ENCODE results near the gene TRIP13. TPM values are rescaled to one million over a fixed set of nuclear protein-coding genes. Genes with fewer than 3 reads are reported as not detected.
"Not testable (repeated sequence)": the region's sequence is repeated elsewhere in the genome, so short reads cannot be mapped to it uniquely, and the experiment has no call there.

TRIP13 gene
- total RNA-seq, 1 donor from 2014 or later, result 0.32 TPM

GRCh38 chr5:912280-913091 lies 19.8 kb downstream of the TRIP13 start:
- DNase-seq (no peak), ATAC-seq (no peak)
- intact Hi-C loops (cut with micrococcal nuclease), result no loop called here

GRCh38 chr5:914174-914573 lies 21.5 kb downstream of the TRIP13 start:
- no peak for ATAC-seq
- no peak for DNase-seq
- intact Hi-C loops (cut with micrococcal nuclease), result no loop called here

DNA sequence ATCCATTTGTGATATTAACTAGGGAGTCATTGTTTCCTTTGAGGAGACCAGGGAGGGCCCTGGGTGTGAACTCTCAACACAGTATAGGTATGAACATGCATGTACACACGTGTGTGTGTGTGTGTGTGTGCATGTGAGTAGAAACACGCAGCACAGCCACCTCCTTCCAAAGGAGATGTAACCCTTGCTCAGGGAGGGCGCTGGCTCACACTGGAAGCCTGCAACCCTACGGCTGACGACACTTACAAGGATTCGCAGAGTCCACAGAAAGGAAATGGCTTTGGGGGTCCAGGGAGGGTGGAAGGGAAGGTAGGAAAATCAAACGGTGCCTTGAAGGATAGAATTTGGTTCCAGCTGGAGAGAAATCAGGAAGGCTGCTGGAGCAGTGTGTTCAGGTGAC lies 21.9 kb downstream of the TRIP13 start:
- ATAC-seq (no peak), DNase-seq (no peak)
- intact Hi-C loops (cut with micrococcal nuclease), result no loop called here

DNA sequence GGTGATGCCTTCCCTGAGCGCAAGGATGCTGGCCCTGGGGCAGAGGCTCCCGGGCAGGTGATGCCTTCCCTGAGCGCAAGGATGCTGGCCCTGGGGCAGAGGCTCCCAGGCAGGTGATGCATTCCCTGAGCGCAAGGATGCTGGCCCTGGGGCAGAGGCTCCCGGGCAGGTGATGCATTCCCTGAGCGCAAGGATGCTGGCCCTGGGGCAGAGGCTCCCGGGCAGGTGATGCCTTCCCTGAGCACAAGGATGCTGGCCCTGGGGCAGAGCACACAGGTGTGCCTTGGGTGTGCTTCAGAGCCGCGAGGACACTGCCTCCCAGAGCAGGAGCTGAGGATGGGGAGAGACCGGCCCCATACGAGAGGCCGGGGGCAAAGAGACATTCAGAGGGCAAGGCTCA lies 22.7 kb downstream of the TRIP13 start:
- DNase-seq; ATAC-seq; intact Hi-C loops (cut with micrococcal nuclease): not testable (repeated sequence)

DNA sequence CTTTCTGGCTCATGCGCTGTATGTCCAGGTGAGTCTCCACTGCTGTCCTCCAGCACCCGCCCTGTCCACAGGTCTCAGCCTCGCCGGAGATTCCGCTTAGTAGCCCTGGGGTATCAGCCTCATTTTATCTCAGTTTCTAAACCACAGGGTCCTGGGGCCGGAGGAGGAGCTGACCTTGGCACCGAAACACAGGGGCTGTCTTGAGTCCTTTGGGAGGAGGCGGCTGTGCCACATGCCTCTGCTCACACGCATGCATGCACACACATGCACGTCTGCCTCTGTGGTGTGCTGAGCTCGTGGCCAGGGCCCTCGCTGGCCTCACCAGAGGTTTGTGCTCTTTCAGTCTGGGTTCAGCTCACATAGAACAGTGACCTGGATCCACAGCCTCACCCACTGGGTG lies 23.3 kb downstream of the TRIP13 start:
- intact Hi-C loops (cut with micrococcal nuclease), result no loop called here
- DNase-seq (no peak), ATAC-seq (no peak)

GRCh38 chr5:916441-917293 lies 24.0 kb downstream of the TRIP13 start:
- no peak for DNase-seq
- intact Hi-C loops (cut with micrococcal nuclease), result no loop called here
- ATAC-seq, result no peak

DNA sequence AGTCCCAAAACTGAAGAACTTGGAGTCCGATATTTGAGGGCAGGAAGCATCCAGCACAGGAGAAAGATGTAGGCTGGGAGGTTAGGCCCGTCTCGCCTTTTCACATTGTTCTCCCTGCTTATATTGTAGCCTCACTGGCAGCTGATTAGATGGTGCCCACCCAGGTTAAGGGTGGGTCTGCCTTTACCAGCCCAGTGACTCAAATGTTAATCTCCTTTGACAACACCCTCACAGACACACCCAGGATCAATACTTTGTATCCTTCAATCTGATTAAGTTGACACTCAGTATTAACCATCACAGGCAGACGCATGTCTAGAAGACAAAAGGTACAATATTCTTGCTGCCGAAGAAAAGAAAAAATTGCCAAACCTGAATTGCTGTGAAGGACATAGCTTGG lies 26.0 kb downstream of the TRIP13 start:
- ATAC-seq; DNase-seq; intact Hi-C loops (cut with micrococcal nuclease): not testable (repeated sequence)

DNA sequence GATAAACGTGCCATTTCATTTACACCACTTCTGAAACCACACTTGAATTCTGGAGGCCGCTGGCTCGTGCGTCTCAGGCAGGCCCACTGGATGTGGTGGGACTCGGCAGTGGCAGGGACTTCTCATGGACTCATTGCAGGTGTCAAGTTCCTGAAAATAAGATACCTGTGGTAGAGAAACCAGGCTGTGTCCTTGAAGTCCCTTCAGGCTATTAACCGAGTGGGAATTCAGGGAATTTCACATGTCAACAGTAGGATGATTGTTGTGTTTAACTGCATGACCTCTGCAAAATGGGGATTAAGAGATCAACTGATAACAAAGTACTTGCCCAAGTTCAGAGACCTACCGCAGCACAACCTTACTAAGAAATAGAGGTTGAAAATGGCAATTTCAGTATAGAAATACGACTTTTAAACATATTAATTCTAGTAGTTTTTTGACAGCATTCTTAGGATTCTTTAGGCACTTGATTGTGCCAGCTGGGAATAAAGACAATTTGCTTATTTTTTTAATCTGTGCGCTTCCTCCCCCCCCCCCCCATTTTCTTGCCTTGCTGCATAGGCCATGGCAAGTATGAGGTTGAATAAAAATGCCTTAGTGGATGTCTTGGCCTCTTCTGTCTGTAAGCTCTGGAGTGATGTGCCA lies 26.8 kb downstream of the TRIP13 start:
- DNase-seq (no peak), ATAC-seq (no peak)
- intact Hi-C loops (cut with micrococcal nuclease), result no loop called here

GRCh38 chr5:920321-920720 lies 27.6 kb downstream of the TRIP13 start:
- intact Hi-C loops (cut with micrococcal nuclease), result loop anchor here (10.0 kb wide), 1 partner anchor 224 kb away; no protein-coding TSS in a partner anchor
- ATAC-seq, result no peak

GRCh38 chr5:921456-922435 lies 29.1 kb downstream of the TRIP13 start:
- no peak for ATAC-seq
- no peak for DNase-seq
- intact Hi-C loops (cut with micrococcal nuclease), result loop anchor here (10.0 kb wide), 1 partner anchor 223 kb away; no protein-coding TSS in a partner anchor

More at GRCh38 chr5:920321-920720, 27.6 kb downstream of the TRIP13 start:
- DNase-seq, result no peak

DNA sequence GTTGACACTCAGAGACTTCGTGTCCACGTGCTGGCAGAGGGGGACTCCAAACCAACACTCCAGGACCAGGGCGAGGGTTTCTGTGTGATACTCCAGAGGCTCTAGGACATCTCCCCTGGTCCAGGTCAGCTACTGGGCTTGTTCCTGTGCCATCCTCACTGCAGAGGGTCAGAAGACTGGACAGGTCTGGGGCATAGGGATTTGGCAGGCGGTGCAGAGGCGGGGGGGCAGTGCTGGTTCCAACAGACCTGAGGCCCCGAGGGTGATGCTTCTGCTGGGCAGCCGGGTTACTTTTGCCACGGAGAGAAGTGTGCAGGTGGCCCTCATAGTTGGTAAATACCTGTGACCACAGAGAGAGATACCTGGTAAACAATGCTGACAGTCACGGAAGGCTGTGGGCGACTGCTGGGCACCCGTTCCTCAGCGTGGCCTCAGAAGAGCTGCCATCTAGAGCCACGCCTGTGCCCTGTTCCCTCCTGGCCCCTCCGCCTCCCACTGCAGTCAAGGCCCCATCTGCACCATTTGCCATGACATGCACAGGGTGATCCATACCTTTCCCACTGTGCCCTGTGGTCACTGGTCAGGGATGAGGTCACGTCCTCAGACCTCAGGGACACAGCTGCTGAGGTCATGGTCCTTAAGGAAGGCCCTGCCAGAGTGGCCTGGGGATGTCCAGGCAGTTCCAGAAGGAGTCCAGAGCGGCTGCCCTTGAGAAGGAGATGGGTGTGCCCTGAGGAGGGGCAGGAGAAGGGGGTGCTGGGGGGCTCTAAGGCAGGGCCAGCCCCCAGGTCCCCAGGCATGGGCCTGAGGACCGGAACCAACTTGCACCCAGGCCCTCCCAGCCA lies 30.0 kb downstream of the TRIP13 start:
- ATAC-seq (no peak), DNase-seq (no peak)
- intact Hi-C loops (cut with micrococcal nuclease), result loop anchor here (10.0 kb wide), 1 partner anchor 222 kb away; no protein-coding TSS in a partner anchor

GRCh38 chr5:923281-923873 lies 30.7 kb downstream of the TRIP13 start:
- intact Hi-C loops (cut with micrococcal nuclease), result loop anchor here (10.0 kb wide), 1 partner anchor 221 kb away; no protein-coding TSS in a partner anchor
- ATAC-seq (peak; percentile 92), DNase-seq (peak; percentile 92)

- intact Hi-C loops (cut with micrococcal nuclease), result loop anchor here (10.0 kb wide), 1 partner anchor 218 kb away; no protein-coding TSS in a partner anchor
- ATAC-seq (peak; percentile 84), DNase-seq (peak; percentile 68)
Observed at GRCh38 chr5:926417-927171, 33.9 kb downstream of the TRIP13 start.

DNA sequence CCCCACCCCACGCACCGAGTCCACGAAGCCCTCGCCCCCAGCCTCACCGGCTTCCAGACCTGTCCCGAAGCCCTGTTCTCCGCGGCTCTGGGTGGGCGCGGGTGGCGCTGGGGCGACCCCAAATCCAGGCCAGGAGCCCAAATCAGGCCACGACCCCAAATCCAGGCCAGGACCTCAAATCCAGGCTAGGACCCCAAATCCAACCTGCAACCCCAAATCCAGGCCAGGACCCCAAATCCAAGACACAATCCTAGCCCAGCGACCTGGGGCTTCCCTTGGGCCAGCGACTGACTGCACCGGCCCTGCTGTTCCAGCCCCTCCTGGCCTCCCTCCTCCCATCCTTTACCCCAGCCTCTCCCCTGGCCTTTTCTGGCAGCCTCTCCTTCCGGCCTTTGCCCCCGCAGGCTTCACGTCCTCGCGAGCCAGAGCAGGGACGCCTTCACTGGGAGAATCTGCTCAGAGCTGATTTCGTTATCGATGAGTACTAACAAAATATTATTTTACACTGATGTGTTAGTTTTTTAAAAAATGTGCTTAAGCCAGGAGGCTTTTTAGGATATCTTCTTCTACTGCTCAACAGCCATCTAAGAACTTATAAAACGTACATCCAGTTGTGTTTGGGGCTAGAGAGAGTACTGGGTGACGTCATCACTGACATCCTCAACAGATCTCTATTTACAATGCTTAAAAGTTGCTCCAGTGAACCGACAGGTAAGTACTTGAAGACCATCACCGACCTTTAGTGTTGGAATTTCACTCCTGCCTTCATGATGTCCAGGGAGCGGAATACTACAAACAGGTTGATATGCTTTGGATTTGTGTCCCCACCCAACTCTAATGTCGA lies 34.7 kb downstream of the TRIP13 start:
- no peak for ATAC-seq
- no peak for DNase-seq

DNA sequence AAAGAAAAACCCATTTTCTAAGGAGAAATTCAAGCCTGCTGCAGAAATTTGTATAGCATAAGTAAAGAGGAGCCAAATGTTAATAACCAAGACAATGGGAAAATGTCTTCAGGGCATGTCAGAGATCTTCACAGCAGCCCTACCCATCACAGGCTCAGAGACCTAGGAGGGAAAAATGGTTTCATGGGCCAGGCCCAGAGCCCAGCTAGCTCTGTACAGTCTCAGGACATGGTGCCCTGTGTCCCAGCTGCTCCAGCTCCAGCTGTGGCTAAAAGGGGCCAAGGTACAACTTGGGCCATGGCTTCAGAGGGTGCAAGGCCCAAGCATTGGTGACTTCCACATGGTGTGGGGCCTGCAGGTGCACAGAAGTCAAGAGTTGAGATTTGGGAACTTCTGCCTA lies 36.5 kb downstream of the TRIP13 start:
- ATAC-seq, DNase-seq: not testable (repeated sequence)
- intact Hi-C loops (cut with micrococcal nuclease), result loop anchor here (10.0 kb wide), 1 partner anchor 216 kb away; no protein-coding TSS in a partner anchor

More for the DNA sequence above, 34.7 kb downstream of the TRIP13 start:
- intact Hi-C loops (cut with micrococcal nuclease), result loop anchor here (10.0 kb wide), 1 partner anchor 217 kb away; no protein-coding TSS in a partner anchor

Data from left ventricle myocardium superior (tissue), 1 donor.